Fibroblast of lung (primary cell): ENCODE measurements around the gene LINC00237. TPM values are rescaled to one million over a fixed set of nuclear protein-coding genes. Genes with fewer than 3 reads are reported as not detected.

Source experiments
- DNase-seq, 2 donors: peaks; one replicate each; pipeline versions ENCODE4 v3.0.0 to v3.0.0-alpha.2; 2010; ENCODE audit warnings: low read depth in 2 of 2
- H2AFZ ChIP-seq: 2 replicates; pipeline ENCODE4 v1.5.1; 2012; ENCODE audit warnings: low read length, control low read depth, inconsistent platforms
- H3K27ac ChIP-seq: 2 replicates; pipeline ENCODE4 v1.5.1; 2011; ENCODE audit warnings: low read length, control low read depth; ENCODE audit not compliant: insufficient read depth
- H3K27me3 ChIP-seq: 2 replicates; pipeline ENCODE4 v1.5.1; 2011; ENCODE audit warnings: mild to moderate bottlenecking, low read length; ENCODE audit not compliant: control insufficient read depth, insufficient read depth
- H3K36me3 ChIP-seq: 2 replicates; pipeline ENCODE4 v1.5.1; 2011; ENCODE audit warnings: low read length; ENCODE audit not compliant: control insufficient read depth, insufficient read depth
- H3K4me1 ChIP-seq: 2 replicates; pipeline ENCODE4 v1.5.1; 2011; ENCODE audit warnings: low read length; ENCODE audit not compliant: control insufficient read depth, insufficient read depth; ENCODE audit errors: extremely low read depth
- H3K4me2 ChIP-seq: 2 replicates; pipeline ENCODE4 v1.5.1; 2011; ENCODE audit warnings: low read length, control low read depth; ENCODE audit not compliant: insufficient read depth; ENCODE audit errors: extremely low read depth
- H3K4me3 ChIP-seq, 4 experiments: fragments of 200-600 bp in 1 of 4; sonication (generic) in 1 of 4; replicated peaks in 1 of 4; 2 replicates each; pipeline ENCODE4 v1.5.1; 2011 to 2016; ENCODE audit warnings: low read length in 4 of 4, low read depth in 3 of 4, mild to moderate bottlenecking in 3 of 4, control low read depth in 2 of 4, inconsistent platforms in 1 of 4, mixed read lengths in 1 of 4; ENCODE audit not compliant: insufficient read depth in 1 of 4; ENCODE audit errors: control extremely low read depth in 1 of 4
- H3K79me2 ChIP-seq: 2 replicates; pipeline ENCODE4 v1.5.1; 2012; ENCODE audit warnings: mild to moderate bottlenecking, low read length, inconsistent platforms; ENCODE audit not compliant: control insufficient read depth, insufficient read depth
- H3K9ac ChIP-seq: 2 replicates; pipeline ENCODE4 v1.5.1; 2011; ENCODE audit warnings: mild to moderate bottlenecking, low read length, control low read depth; ENCODE audit not compliant: insufficient read depth
- H3K9me3 ChIP-seq: 2 replicates; pipeline ENCODE4 v1.5.1; 2012; ENCODE audit warnings: low read depth, low read length; ENCODE audit not compliant: control insufficient read depth, insufficient read depth
- H4K20me1 ChIP-seq: 2 replicates; pipeline ENCODE4 v1.5.1; 2011; ENCODE audit warnings: low read length; ENCODE audit not compliant: control insufficient read depth, insufficient read depth; ENCODE audit errors: extremely low read depth
- EZH2 ChIP-seq: IDR thresholded peaks from 2 replicates; pipeline ENCODE4 v1.5.1; 2012; ENCODE audit warnings: low read length, control low read depth, mild to moderate bottlenecking; ENCODE audit errors: missing control alignments
- polyA plus RNA-seq, 2 donors: library from polyadenylated mRNA; depleted of rRNA in 1 of 2; stranded (reverse) in 1 of 2; unstranded in 1 of 2; fragments of >200 nt; gene quantifications; 2 replicates each; pipeline ENCODE4 v1.2.1, GENCODE V29; 2011 to 2012; ENCODE audit warnings: missing spikeins in 1 of 2
- total RNA-seq: library from RNA; depleted of rRNA; stranded (reverse); fragments of >200 nt; gene quantifications from 2 replicates; pipeline ENCODE4 v1.2.1, GENCODE V29; 2014
- TF ChIP-seq, protein P1 (sequence below), 2 donors: IDR thresholded peaks in 1 of 2; conservative IDR thresholded peaks in 1 of 2; 1 replicate in 1 of 2; 2 replicates in 1 of 2; pipeline ENCODE4 v1.5.1; 2011 to 2012; ENCODE audit warnings: low read length in 2 of 2, control low read depth in 1 of 2, inconsistent platforms in 1 of 2, low read depth in 1 of 2, mild to moderate bottlenecking in 1 of 2

Gene LINC00237
- total and polyA plus RNA-seq, 2 donors (not counting 1 experiment from before 2014, with no cell fraction given): not detected

DNA sequence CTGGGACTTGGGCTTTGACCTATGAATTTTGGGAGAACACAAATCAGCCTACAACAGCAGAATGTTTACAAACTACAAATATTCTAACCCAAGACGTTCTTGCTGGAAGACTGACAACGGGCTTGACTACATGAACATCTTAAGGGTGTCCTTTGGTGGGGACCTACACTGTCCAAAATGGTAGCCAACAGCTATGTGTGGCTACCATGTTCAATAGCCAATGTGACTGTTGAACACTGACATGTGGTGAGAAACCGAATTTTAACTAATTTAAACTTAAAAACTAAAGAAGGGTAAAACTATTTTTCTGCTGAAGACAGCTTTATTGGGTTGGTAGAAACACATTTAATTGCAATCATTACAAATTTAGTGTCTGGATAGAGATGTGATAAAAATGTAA, 30.1 kb downstream of the LINC00237 start:
- Histone ChIP-seq H4K20me1 (no peaks in the 10 kb centered on the region), H3K9me3 (no peaks in the 10 kb centered on the region), H3K79me2 (no peaks in the 10 kb centered on the region), H3K36me3 (no peaks in the 10 kb centered on the region), H2AFZ (no peak overlapping the region), H3K27ac (no peak overlapping the region), H3K4me1 (no peaks in the 10 kb centered on the region), H3K4me3 (no peak overlapping the region), H3K27me3 (no peaks in the 10 kb centered on the region), H3K9ac (no peak overlapping the region), H3K4me2 (no peak overlapping the region)
- no peak for DNase-seq
- TF ChIP-seq, protein P1, sequence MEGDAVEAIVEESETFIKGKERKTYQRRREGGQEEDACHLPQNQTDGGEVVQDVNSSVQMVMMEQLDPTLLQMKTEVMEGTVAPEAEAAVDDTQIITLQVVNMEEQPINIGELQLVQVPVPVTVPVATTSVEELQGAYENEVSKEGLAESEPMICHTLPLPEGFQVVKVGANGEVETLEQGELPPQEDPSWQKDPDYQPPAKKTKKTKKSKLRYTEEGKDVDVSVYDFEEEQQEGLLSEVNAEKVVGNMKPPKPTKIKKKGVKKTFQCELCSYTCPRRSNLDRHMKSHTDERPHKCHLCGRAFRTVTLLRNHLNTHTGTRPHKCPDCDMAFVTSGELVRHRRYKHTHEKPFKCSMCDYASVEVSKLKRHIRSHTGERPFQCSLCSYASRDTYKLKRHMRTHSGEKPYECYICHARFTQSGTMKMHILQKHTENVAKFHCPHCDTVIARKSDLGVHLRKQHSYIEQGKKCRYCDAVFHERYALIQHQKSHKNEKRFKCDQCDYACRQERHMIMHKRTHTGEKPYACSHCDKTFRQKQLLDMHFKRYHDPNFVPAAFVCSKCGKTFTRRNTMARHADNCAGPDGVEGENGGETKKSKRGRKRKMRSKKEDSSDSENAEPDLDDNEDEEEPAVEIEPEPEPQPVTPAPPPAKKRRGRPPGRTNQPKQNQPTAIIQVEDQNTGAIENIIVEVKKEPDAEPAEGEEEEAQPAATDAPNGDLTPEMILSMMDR (conservative IDR thresholded peaks at IDR 0.05 in 1 of 2, IDR thresholded peaks at IDR 0.05 in 1 of 2; ENCODE audit: low read depth in 1 of 2, low read length in 2 of 2): no peak
- TF ChIP-seq EZH2: no peak

DNA sequence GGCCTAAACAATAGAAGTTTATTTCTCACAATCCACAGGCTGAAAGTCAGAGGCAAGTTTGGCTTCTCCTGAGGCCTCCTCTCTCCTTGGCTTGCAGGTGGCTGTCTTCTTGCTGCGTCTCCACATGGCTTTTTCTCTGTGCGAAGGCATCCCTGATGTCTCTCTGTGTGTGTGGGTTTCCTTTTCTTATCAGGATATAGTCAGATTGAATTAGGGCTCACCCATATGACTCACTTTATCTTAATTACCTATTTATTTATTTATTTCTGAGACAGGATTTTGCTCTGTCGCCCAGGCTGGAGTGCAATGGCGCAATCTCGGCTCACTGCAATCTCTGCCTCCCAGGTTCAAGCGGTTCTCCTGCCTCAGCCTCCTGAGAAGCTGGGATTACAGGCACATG, 30.7 kb downstream of the LINC00237 start:
- no peak for DNase-seq
- Histone ChIP-seq H3K4me3 (no peak overlapping the region), H2AFZ (no peak overlapping the region), H3K9ac (no peak overlapping the region), H3K36me3 (no peaks in the 10 kb centered on the region), H3K79me2 (no peaks in the 10 kb centered on the region), H3K27me3 (no peaks in the 10 kb centered on the region), H3K4me2 (no peak overlapping the region), H4K20me1 (no peaks in the 10 kb centered on the region), H3K4me1 (no peaks in the 10 kb centered on the region), H3K27ac (no peak overlapping the region), H3K9me3 (no peaks in the 10 kb centered on the region)
- TF ChIP-seq, protein P1 (conservative IDR thresholded peaks at IDR 0.05 in 1 of 2, IDR thresholded peaks at IDR 0.05 in 1 of 2; ENCODE audit: low read depth in 1 of 2, low read length in 2 of 2): no peak
- no peak for TF ChIP-seq EZH2

DNA sequence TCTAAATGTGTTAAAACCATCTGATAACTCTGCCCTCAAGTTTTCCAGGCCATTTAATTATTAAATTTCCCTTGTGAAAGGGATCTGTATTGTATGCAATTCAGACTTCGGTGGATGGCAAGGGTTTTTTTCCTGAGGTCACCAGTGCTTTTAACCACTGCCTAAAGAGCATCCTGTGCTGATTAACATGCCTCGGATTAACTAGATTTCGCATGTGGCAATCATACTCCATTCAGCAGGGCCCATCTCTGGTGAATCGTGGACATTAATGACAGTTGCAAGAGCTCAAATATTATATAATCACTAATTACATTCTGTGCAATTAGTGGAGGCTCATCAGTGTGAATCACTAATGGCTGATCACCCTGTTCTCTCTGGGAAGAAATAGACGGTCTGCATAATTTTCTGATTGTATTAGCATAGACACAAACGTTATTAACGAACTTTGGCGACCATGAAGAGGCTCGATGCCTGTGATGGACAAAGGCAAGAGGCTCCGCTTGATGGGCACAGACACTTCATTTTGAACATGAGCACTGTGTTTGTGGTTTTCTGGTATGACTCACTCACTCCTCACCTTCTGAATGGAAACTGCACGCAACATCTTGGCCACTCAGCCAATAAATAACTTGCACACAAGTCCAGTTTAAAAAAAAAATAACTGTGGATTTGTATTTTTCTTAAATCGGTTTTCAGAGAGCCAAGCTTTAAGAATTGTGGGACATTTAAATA, 31.4 kb downstream of the LINC00237 start:
- no peak overlapping the region for H3K27ac ChIP-seq
- TF ChIP-seq EZH2: no peak
- TF ChIP-seq, protein P1 (conservative IDR thresholded peaks at IDR 0.05 in 1 of 2, IDR thresholded peaks at IDR 0.05 in 1 of 2; ENCODE audit: low read depth in 1 of 2, low read length in 2 of 2): no peak
- no peak overlapping the region for H2AFZ ChIP-seq
- DNase-seq: peak in 1 of 2 donors; percentile 28
- H3K4me3 ChIP-seq: no peak overlapping the region
- H3K4me2 ChIP-seq: no peak overlapping the region
- H3K4me1 ChIP-seq: no peaks in the 10 kb centered on the region
- no peaks in the 10 kb centered on the region for H4K20me1 ChIP-seq
- H3K36me3 ChIP-seq: no peaks in the 10 kb centered on the region
- no peaks in the 10 kb centered on the region for H3K27me3 ChIP-seq
- H3K79me2 ChIP-seq: no peaks in the 10 kb centered on the region
- H3K9ac ChIP-seq: no peak overlapping the region
- H3K9me3 ChIP-seq: no peaks in the 10 kb centered on the region
